H9 (cell line): ENCODE results near the gene TAF12. TPM values are rescaled to one million over a fixed set of nuclear protein-coding genes. Genes with fewer than 3 reads are reported as not detected.

Source experiments
- DNase-seq: peaks from one replicate; pipeline ENCODE4 v3.0.0-alpha.2; 2017
- H2AFZ ChIP-seq: one replicate; pipeline ENCODE4 v1.6.1; 2013; ENCODE audit warnings: mild to moderate bottlenecking, low read length, control low read depth, moderate library complexity
- H2AK5ac ChIP-seq: 2 replicates; pipeline ENCODE4 v1.6.1; 2013; ENCODE audit warnings: low read length, control low read depth, mixed read lengths; ENCODE audit not compliant: insufficient read length
- H2BK120ac ChIP-seq: one replicate; pipeline ENCODE4 v1.6.1; 2013; ENCODE audit warnings: low read depth, mild to moderate bottlenecking, low read length, control low read depth, inconsistent platforms; ENCODE audit not compliant: poor library complexity, severe bottlenecking
- H2BK12ac ChIP-seq: 2 replicates; pipeline ENCODE4 v1.6.1; 2013; ENCODE audit warnings: low read length, control low read depth, mixed read lengths, low read depth; ENCODE audit not compliant: insufficient read length
- H2BK15ac ChIP-seq: 2 replicates; pipeline ENCODE4 v1.6.1; 2013; ENCODE audit warnings: low read depth, low read length, control low read depth
- H2BK20ac ChIP-seq: one replicate; pipeline ENCODE4 v1.6.1; 2013; ENCODE audit warnings: low read depth, mild to moderate bottlenecking, low read length, control low read depth, inconsistent platforms; ENCODE audit not compliant: poor library complexity, severe bottlenecking
- H2BK5ac ChIP-seq: 2 replicates; pipeline ENCODE4 v1.6.1; 2013; ENCODE audit warnings: low read length, control low read depth, mixed read lengths; ENCODE audit not compliant: insufficient read length
- H3K14ac ChIP-seq: 2 replicates; pipeline ENCODE4 v1.6.1; 2013; ENCODE audit warnings: low read length, control low read depth; ENCODE audit not compliant: insufficient read depth
- H3K18ac ChIP-seq: 2 replicates; pipeline ENCODE4 v1.6.1; 2013; ENCODE audit warnings: low read depth, mild to moderate bottlenecking, mixed read lengths, low read length, control low read depth; ENCODE audit not compliant: insufficient read length
- H3K23ac ChIP-seq: 2 replicates; pipeline ENCODE4 v1.6.1; 2013; ENCODE audit warnings: low read length, control low read depth, mixed read lengths, low read depth; ENCODE audit not compliant: insufficient read length
- H3K23me2 ChIP-seq: 2 replicates; pipeline ENCODE4 v1.6.1; 2013; ENCODE audit warnings: low read depth, mild to moderate bottlenecking, mixed read lengths, low read length, control low read depth; ENCODE audit not compliant: insufficient read length, poor library complexity, severe bottlenecking
- H3K27ac ChIP-seq: 2 replicates; pipeline ENCODE4 v1.5.1; 2013; ENCODE audit warnings: low read length, control low read depth, mixed read lengths, low read depth; ENCODE audit not compliant: insufficient read length
- H3K27me3 ChIP-seq: 2 replicates; pipeline ENCODE4 v1.6.1; 2013; ENCODE audit warnings: low read length, control low read depth, inconsistent platforms; ENCODE audit not compliant: insufficient read depth
- H3K4ac ChIP-seq: 2 replicates; pipeline ENCODE4 v1.6.1; 2013; ENCODE audit warnings: low read depth, mild to moderate bottlenecking, control low read depth, inconsistent platforms, low read length, moderate library complexity
- H3K4me1 ChIP-seq: 2 replicates; pipeline ENCODE4 v1.6.1; 2013; ENCODE audit warnings: low read length, control low read depth, inconsistent platforms; ENCODE audit not compliant: insufficient read depth
- H3K4me2 ChIP-seq: 2 replicates; pipeline ENCODE4 v1.6.1; 2013; ENCODE audit warnings: low read length, control low read depth, mixed read lengths; ENCODE audit not compliant: insufficient read length, insufficient read depth
- H3K56ac ChIP-seq: 2 replicates; pipeline ENCODE4 v1.6.1; 2013; ENCODE audit warnings: low read depth, mild to moderate bottlenecking, mixed read lengths, low read length, control low read depth; ENCODE audit not compliant: insufficient read length
- H3K79me1 ChIP-seq: 2 replicates; pipeline ENCODE4 v1.6.1; 2013; ENCODE audit warnings: low read depth, mild to moderate bottlenecking, moderate library complexity, low read length, control low read depth, inconsistent platforms; ENCODE audit not compliant: insufficient read depth, poor library complexity, severe bottlenecking
- H3K79me2 ChIP-seq: 2 replicates; pipeline ENCODE4 v1.6.1; 2013; ENCODE audit warnings: low read length, control low read depth, inconsistent platforms; ENCODE audit not compliant: insufficient read depth
- H3K9ac ChIP-seq: 2 replicates; pipeline ENCODE4 v1.6.1; 2013; ENCODE audit warnings: low read length, control low read depth, mixed read lengths; ENCODE audit not compliant: insufficient read length; ENCODE audit errors: extremely low read depth
- H3K9me3 ChIP-seq: one replicate; pipeline ENCODE4 v1.6.1; 2013; ENCODE audit warnings: low read depth, low read length, inconsistent platforms; ENCODE audit not compliant: control insufficient read depth
- H3T11ph ChIP-seq: one replicate; pipeline ENCODE4 v1.6.1; 2013; ENCODE audit warnings: mild to moderate bottlenecking, low read length, control low read depth, inconsistent platforms
- H4K20me1 ChIP-seq: one replicate; pipeline ENCODE4 v1.6.1; 2013; ENCODE audit not compliant: control insufficient read depth, insufficient read length, insufficient read depth
- H4K5ac ChIP-seq: 2 replicates; pipeline ENCODE4 v1.6.1; 2013; ENCODE audit warnings: low read depth, mild to moderate bottlenecking, mixed read lengths, low read length, control low read depth; ENCODE audit not compliant: insufficient read length
- H4K8ac ChIP-seq: replicated peaks from 2 replicates; pipeline ENCODE4 v1.6.1; 2013; ENCODE audit warnings: low read length, control low read depth, mixed read lengths, low read depth; ENCODE audit not compliant: insufficient read length
- H4K91ac ChIP-seq: 2 replicates; pipeline ENCODE4 v1.6.1; 2013; ENCODE audit warnings: low read depth, mild to moderate bottlenecking, moderate library complexity, mixed read lengths, low read length, control low read depth; ENCODE audit not compliant: insufficient read length
- H3K27ac Mint-ChIP-seq, 3 experiments: 2 replicates in 2 of 3; 3 replicates in 1 of 3; pipeline ENCODE4 v1.8.0; 2020 to 2021; ENCODE audit warnings: mixed read lengths in 3 of 3, mild to moderate bottlenecking in 1 of 3, moderate library complexity in 1 of 3
- H3K27me3 Mint-ChIP-seq: 2 replicates; pipeline ENCODE4 v1.8.0; 2021; ENCODE audit warnings: low read depth, mild to moderate bottlenecking, moderate library complexity, mixed read lengths
- H3K36me3 Mint-ChIP-seq, 3 experiments: 2 replicates in 2 of 3; 3 replicates in 1 of 3; pipeline ENCODE4 v1.8.0; 2020 to 2021; ENCODE audit warnings: low read depth in 3 of 3, mixed read lengths in 3 of 3; ENCODE audit not compliant: insufficient read depth in 1 of 3
- H3K4me1 Mint-ChIP-seq, 2 experiments: 2 replicates each; pipeline ENCODE4 v1.8.0; 2020; ENCODE audit warnings: mixed read lengths in 2 of 2
- H3K4me3 Mint-ChIP-seq, 2 experiments: 2 replicates in 1 of 2; 3 replicates in 1 of 2; pipeline ENCODE4 v1.8.0; 2020 to 2021; ENCODE audit warnings: mild to moderate bottlenecking in 2 of 2, mixed read lengths in 2 of 2, moderate library complexity in 1 of 2
- H3K9me3 Mint-ChIP-seq, 2 experiments: 2 replicates in 1 of 2; 3 replicates in 1 of 2; pipeline ENCODE4 v1.8.0; 2020; ENCODE audit warnings: mild to moderate bottlenecking in 2 of 2, mixed read lengths in 2 of 2, moderate library complexity in 1 of 2
- CTCF ChIP-seq: fragments of 200-600 bp; sonication (generic); conservative IDR thresholded peaks from 3 replicates; pipeline ENCODE4 v1.8.0; 2021; ENCODE audit warnings: antibody characterized with exemption, mild to moderate bottlenecking
- WGBS: extraction: QIAGEN DNeasy Blood & Tissue Kit; methylation state at CpG from one replicate; pipeline ENCODE4 v1.1.7; 2013; ENCODE audit warnings: missing lambda C conversion rate, low lambda C conversion rate, mixed read lengths; ENCODE audit not compliant: insufficient read length; ENCODE audit errors: extremely low coverage; 5-methylcytosine and 5-hydroxymethylcytosine counted together
- total RNA-seq: library from RNA; stranded (reverse); gene quantifications from 2 replicates; pipeline ENCODE4 v1.2.1, GENCODE V29; 2021

TAF12 gene
- total RNA-seq, 1 experiment from 2014 or later = 22.1 TPM

- Histone ChIP-seq H3K4me2 (peak overlapping the region; percentile 91), H3K27me3 (no peaks in the 10 kb centered on the region), H3K56ac (no peak overlapping the region), H2AK5ac (no peak overlapping the region), H3K23me2 (peaks cover 15% of the 10 kb centered on the region), H3K79me1 (no peaks in the 10 kb centered on the region), H2AFZ (no peak overlapping the region), H3K79me2 (no peaks in the 10 kb centered on the region; the same call in 1 of the 2 replicates), H3K9ac (peak overlapping the region; percentile 97), H3K23ac (no peak overlapping the region), H4K20me1 (no peaks in the 10 kb centered on the region), H2BK12ac (no peak overlapping the region), H3K4ac (no peak overlapping the region; the same call in 1 of the 2 replicates), H4K5ac (no peak overlapping the region), H3K4me1 (no peaks in the 10 kb centered on the region; the same call in 1 of the 2 replicates), H2BK15ac (no peak overlapping the region), H3K9me3 (no peaks in the 10 kb centered on the region), H4K91ac (no peak overlapping the region), H2BK5ac (no peak overlapping the region), H3K27ac (peak overlapping the region; percentile 86), H2BK20ac (no peak overlapping the region), H4K8ac (no peak overlapping the region), H2BK120ac (no peak overlapping the region), H3K14ac (peak overlapping the region; percentile 94), H3T11ph (no peak overlapping the region), H3K18ac (peak overlapping the region; percentile 86)
- Mint-ChIP-seq H3K27me3 (no peaks in the 10 kb centered on the region), H3K4me3 (peak overlapping the region; percentile 98 to 99), H3K4me1 (peaks cover 13 to 24% of the 10 kb centered on the region in 2 experiments), H3K9me3 (no peaks in the 10 kb centered on the region; a peak in 1 of 5 replicates), H3K36me3 (peaks cover 0 to 4% (median 0%) of the 10 kb centered on the region in 3 experiments; a peak in 1 of 7 replicates), H3K27ac (peak overlapping the region; percentile 96 to 99 (median 99))
- no peak for TF ChIP-seq CTCF
- no CpG with 5 or more reads among the region's 26 CpGs for WGBS
- DNase-seq = no peak
Observed at GRCh38 chr1:28642056-28642846, 616 bp downstream of the TAF12 start.
